Activated CD8-positive, alpha-beta memory T cell treated with anti-CD3 and anti-CD28 coated beads, Interleukin-2, amount 50 U/mL, for 48 hours (primary cell): ENCODE results near the gene CAMK1G.

ENCODE experiments used
- DNase-seq: peaks from one replicate; pipeline ENCODE4 v3.0.0-alpha.2; 2020

CAMK1G gene

DNA sequence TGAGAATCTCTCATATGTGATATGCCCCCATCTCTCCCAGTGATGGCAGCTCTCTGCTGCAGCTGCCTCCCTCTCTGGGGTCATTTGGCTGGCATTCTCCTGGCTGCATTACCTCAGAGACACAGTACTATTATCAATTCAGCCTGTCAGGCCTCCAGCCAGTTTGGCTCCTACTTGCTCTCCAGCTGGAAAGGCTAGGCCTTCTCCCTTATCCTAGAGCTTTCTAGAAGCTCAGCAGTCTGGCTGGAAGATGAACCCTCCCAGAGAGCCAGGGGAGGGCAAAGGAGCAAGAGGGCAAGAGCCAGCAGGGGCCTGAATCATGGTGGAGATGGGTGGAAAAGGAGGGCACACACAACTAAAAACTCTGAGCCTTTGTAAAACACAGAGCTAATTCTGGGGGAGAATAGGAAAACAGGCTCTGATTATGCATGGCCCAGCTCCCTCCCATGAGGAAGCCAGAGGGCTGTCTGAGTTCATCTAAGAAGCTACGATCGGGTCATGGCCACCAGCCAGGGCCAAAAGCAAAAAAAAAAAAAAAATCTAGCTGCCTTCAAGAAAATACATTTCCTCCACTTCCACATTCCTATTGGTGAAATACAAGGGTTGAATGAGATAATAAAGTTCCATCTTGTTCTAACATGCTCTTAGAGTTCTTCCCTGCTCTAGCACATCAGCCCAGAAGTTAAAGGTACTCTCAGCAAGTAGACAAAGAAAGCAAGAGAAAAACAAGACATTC lies 59.9 kb downstream of the CAMK1G start:
- no peak for DNase-seq

DNA sequence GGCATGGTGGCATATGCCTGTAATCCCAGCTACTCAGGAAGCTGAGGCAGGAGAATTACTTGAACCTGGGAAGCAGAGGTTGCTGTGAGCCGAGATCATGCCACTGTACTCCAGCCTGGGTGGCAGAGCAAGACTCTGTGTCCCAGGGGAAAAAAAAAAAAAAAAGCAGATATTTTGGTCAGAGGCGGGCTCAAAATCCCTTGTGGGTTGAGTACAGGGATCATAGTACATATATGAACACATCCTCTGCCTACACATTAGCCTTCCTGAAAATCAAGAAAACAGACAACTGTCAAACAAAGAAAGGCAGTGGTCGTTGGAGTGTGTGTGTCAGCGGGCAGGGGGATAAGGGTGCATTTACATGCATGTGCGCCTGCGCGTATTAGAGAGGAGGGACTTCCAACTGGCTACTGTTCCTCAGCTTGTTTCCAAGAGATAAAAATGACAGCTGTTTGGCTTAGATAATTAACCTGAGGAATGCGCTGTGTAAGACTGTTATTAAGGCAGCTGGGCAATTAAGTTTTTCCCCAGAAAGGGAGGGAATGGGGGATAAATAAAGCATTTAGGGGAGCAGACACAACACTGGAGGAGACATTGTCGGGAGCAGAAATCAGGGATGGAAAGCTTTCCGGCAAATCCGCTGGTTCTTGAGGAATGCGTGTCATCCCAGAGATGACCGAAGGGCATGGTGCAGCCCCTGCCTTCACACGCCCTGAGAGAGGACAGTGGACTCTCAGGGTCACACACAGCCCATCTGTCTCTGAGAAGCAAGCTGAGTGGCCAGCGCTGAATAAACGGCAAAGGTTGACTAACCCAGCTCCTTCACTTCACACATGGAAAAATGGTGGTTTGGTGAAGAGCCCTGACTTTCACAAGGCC lies 62.3 kb downstream of the CAMK1G start:
- no peak for DNase-seq

DNA sequence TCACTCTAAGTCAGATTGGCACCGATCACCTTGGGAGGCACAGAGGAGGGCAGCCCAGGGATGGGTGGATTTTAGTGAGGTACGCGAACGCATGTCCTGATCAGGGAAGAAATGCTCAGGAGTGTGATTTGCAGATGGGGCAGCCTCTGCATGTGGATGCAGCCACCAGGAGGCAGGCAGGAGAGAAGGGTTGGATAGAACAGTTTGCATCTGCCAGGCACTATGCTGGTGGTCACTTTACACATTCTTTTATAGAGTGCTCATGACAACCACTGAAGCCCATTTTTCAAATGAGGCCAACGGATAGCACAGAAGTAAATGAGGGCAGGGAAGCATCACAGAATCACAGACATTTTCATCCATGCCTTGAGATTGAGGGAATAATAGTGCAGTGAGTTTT lies 63.0 kb downstream of the CAMK1G start:
- no peak for DNase-seq

DNA sequence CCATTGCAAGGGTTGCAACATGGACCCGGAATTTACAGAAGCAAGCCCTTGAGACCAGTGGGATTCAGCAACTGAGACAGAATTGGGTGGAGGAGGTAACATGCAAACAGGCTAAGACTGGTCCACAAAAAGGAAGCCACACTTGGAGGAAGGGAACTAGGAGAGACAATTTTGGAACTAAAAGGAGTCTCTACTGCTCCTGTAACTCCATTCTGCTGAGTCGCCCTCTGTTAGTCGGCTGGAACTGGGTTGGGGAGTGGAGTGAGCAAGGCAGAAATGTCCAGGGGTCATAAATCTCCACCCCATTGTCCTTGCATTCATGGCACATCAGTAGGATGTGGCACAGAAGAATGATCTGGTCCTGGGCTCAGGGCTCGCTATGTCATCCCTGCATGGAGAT lies 63.6 kb downstream of the CAMK1G start:
- no peak for DNase-seq

DNA sequence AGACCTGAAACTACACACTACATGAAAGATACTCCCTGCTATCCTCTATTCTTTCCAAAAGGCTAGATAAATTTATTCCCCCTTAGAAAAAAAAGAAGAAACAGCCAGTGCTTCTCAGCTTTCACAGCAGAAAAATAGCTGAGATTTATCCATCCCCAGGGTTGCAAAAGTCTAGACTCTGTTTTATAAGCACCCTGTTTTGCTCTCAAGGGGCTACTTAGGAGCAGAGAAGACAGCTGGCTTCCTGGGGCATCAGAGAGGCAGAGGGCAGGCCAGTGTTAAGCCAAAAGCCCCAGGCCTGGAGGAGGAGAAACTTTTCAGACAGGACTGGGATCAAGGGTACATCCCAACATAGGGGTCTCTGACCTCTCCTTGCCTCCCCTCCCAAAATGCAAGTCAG lies 64.8 kb downstream of the CAMK1G start:
- no peak for DNase-seq

DNA sequence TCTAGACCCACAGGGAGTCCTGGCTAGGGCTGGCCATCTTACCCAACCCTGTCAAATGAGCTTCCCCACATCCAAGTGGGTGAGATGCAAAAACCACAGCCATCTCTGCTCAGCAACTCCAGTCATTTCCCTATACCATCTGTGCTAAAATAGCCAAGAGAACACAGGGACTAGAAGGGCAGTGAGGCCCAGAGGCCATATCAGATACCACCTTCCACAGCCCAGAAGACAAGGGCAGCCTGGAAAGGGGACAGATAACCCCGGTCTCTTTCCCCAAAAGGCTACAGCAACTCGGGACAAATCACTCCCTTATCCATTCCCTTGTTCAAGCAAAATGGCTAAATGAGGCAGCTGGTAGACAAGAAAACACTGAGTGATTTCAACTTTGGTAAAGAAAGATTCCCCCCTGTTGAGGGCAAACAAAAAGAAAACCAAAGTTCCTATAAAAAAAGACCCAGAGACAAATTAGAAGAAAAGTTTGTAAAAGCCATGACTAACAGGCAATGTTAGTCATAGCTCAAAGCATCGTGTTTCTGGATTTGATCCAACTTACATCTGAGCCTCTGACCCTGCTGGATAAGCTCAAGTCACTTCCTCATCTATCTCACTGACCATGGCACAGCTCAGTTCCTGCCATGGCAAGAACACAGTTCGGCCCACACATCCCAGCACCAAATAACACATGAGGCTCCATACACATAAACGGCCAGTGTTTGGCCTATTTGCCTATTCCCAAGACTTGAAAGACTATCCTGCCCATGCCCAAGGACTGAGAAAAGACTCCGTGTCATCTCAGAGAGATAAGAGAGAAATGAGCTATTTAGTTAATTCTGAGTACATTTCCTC lies 65.6 kb downstream of the CAMK1G start:
- DNase-seq, result no peak

DNA sequence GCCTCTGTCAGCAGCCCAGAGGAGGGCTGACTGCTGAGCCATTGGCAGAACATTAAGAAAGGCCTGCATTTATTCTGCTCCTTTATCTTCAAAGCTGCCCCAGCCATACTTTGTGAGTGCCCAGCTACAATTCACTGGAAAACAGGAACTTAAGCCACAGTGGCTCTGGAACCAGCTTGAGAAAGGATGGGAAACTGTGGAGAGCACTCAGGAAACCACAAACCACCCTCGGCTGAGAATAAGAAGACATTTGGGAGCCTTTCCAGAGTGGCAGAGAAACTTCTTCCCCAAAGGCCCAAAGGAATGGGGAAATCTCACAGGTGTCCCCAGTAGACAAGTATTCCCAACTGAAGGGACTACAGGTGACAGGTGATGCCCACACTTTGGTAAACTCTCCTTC lies 66.9 kb downstream of the CAMK1G start:
- no peak for DNase-seq

DNA sequence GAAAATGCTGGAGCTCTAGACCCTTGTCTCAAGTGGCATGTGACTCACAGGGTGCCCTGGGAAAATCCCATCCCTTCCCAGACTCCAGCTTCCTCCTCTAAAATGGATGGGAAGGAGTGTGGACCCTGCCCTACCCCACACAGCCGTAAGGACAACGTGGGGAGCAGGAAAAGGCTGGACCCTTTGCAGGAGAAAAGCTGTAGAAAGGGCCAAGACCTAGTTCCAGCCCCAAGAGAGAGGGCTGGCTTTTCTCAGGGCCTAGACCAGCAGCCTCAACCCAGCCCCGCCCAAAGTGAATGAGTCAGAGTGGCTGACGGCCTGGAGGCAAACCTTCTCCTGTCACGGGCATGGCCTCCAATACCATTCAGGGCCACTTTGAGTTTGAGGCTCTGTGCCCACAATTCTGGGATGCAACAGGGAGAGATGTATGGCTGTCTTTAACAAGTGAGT lies 67.6 kb downstream of the CAMK1G start:
- peak; percentile 80 for DNase-seq

DNA sequence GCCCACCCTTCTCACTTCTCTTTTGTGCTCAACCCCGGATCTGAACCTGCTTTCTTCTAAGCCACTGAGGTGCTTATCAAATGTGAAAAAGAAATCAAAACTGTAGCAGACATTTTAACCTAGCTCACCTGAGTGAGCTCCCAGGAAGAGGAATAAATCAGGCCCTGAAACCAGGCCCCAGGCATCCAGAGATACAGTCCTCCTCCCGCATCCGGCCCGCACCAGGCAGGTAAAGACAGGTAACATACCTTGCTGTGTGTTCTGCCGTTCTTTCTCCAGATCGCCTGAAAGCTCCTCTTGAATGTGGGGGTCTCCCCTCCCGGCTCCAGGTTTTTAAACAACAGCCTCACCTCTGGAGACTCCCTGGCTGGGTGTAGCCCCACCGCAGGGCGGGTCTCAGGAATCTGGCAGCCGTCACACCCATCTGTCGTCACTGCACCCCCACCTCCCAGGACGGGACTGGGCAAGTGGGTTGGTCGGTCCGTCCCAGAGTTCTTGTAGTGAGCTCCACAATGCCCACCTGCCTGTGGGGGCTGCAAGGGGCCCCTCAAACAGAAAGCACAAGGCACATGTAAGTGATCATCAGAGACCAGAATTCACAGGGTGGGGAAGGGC lies 68.7 kb downstream of the CAMK1G start, which contains the start of gene LAMB3:
LAMB3 (minus strand) TSS at position 305 of the 615 bp plus-strand sequence. CDS start 1,481 bp downstream, outside the sequence.
- DNase-seq, result no peak

DNA sequence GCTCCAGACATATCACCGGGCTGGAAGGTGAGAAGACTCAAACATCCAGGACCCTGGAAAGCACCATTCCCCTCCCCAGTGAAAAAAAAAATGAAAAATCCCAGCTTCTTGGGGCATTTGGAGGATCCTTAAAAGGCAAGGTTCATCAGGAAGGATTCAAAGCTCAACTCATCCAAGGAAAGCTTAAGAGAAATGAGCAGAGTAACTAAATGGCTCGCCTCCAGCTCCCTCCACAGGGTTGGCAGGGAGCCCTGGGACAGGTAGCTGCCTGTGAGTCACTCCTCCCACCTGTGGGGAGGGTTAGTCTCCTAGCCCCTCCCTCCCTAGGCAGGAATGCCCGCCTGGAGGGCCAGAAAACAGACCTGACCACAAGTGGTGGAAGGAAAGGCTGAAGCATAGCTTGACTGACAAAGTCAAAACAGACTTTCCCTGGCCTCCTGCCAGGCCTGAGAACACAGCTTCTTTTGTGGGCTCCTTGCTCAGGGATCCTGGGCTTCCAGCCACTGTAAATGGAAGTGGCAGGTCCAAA lies 69.4 kb downstream of the CAMK1G start:
- DNase-seq, result peak; percentile 76

DNA sequence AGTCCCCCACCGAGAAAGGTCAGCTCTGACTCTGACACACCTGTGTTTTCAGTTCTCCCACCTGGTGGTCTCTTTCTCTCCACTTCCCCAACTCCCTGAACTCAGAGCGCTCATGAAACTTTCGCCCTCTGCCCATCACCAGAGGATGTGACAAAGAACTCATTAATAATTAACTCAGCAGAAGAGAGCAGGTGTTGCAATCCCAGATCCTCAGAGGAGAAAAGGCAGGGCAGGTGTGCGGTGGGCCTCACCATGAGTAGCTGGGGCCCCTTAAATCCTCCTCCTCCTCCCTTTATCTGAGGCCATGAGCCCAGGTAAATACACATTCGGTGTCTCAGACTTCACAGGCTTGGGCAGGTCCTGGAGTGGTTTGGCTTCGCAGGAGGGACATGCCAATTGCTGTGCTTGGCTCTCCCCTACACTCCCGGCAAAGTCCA lies 70.4 kb downstream of the CAMK1G start:
- no peak for DNase-seq

DNA sequence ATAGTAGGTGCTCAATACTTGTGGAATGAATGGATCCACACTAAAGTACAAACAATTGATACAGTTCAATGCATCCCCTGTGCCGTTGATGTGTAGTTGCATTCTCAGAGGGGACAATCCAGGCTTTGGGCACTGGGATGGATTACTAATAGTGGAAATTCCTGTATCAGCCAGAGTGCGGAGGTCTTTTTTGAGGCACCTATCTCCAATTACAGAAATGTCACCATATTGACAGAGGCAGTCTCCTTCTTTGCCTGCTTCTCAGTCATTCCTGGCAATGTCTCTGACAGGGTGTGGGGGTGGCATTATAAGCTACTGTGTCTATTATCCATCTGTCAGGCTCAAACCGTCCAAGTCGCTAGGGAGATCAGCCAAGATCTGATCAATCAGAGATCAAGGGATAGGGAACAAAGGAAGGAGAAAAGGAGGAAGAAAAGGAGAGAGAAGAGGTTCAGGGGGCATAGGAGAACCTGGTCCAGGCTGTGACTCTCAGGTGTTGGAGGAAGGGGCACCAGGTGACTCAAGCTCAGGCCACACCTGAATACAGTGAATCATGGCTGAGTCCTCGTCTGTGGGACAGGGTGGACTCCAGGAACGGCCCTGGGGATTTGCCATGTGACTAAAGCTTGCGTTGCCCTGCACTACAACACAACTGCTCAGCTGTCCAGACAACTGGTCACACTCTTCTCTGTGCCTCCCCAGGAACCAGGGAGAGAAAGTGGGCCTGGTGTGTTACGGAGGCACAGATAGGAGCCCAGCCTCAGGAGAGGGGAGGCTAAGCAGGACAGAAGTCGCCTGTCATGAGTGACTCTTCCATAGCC lies 72.1 kb downstream of the CAMK1G start:
- no peak for DNase-seq

DNA sequence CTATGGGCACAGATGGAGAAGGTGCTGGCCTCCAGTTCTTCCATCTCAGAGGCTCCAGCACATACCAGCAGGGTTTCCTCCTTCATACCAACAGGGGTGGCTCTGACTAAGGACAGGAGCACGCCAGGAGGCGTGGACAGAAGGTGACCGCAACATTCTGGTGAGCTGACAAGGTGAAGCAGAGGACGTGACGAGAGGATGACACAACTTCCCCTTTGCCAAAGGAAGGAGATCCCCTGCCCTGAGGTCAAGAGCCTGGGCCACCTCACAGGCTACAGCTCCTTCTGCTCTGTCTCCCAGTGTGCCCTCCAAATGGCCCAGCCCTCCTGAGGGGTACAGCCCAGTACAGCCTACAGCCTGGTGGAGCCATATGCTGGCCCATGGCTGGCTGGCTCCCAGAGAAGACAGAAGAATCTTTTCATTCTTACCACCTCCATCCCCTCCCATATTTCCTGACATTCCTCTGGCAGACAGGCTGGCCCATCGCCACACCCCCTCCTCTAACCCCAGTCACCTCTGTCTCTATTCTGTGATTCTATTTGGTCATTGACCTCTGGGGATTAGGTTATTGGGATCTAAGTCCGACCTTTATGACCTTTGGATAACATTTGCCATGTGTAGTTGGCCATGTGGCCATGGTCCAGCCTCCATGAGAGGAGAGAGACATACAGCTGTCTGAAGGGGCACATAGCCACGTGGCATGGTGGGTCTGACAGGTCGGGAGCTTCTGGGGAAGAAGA lies 73.8 kb downstream of the CAMK1G start:
- no peak for DNase-seq

DNA sequence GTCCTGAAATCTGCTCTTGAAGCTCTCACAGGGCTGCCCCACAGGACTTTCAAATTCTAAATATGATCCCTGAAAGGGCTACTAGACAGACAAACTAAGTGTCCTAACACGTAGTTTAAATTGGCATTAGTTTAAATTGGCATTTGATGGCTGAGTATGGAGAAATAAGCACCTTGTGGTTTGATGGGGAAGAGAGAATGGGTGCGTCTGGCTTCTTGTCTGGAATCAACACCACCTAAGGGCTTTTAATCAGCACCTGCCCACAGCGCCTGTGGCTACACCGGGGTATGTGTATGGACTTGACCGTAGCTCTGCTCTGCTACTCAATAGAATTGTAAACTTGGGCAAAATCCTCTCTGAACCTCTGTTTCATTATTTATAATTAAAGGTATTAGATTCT lies 74.4 kb downstream of the CAMK1G start:
- DNase-seq, result no peak

DNA sequence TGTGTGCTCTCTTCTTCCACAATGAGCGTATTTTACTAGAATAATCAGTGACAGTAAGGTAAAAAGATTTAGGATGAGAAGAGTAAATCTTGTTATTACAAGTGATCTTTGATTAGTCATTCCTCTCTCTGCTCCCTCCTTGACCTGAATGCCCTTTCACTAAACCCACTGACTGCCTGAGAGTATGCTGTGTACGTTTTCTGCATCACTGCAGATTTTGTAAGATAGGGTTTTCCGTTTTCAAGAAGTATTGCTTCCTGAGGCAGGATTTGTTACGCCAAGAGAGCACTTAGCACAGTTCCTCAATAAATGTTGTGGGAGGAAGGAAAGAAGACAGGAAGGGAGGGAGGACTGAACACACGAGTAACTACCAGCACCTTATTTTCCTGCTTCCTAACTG lies 76.4 kb downstream of the CAMK1G start:
- no peak for DNase-seq

DNA sequence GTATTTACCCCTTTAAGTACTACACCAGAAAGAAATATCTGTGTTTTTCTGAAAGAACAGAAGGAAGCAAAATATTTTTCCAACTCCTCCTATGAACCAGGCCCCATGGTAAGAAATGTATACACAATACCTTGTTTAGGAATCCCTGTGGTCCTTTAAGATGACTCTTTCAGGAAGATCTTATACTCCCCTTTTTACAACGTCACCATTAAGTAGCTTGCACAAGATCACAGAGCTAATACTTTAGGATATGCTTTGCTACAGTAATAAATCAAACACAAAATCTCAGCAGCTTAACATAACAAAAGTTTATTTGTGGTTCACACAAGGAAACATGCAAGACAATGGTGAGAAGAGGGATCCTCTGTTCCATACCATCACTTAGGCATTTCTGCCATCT lies 77.6 kb downstream of the CAMK1G start:
- DNase-seq, result no peak

DNA sequence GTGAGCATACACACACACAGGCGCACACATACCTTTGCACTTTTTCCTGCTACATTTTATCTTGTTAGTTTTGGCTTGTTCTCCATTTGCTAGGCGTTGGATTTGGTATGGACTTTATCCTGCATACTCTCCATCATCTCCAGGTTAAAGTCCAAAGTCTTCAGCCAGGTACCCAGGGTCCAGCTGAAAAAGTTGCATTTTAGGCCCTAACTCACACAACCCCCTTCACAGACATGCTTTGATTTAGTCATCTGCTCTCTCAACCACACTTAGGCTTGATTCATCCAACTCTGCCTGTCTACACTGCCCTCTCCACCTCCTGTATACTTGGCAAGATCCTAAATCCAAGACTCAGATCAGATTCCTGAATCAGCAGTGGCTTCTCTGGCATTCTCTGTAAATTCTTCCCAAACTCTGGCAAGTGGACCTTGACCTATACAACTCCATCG lies 79.4 kb downstream of the CAMK1G start:
- no peak for DNase-seq
